SK-N-SH treated with all-trans-retinoic acid at 6 μM for 48 hours (cell line): ENCODE data around the gene RPS16.

Experiments used
- ATAC-seq: fragments of 200-7000 bp; cut with Tn5 transposase; 3 replicates; pipeline ENCODE4 v1.9.1; 2020; ENCODE audit warnings: mild to moderate bottlenecking, moderate library complexity
- ARNTL ChIP-seq: fragments of 450-650 bp; formaldehyde crosslinking; IDR thresholded peaks from 2 replicates; pipeline ENCODE4 v1.5.0; 2020; ENCODE audit warnings: low read depth, mild to moderate bottlenecking, moderate library complexity, borderline replicate concordance
- BACH2 ChIP-seq: fragments of 250-450 bp; sonication (Bioruptor Pico); IDR thresholded peaks from 2 replicates; pipeline ENCODE4 v1.9.0; 2021; ENCODE audit warnings: mild to moderate bottlenecking, borderline replicate concordance
- CREB5 ChIP-seq: fragments of 250-450 bp; sonication (Bioruptor Pico); IDR thresholded peaks from 2 replicates; pipeline ENCODE4 v1.5.1; 2020; ENCODE audit warnings: low read depth, mild to moderate bottlenecking, moderate library complexity
- CSDC2 ChIP-seq: fragments of 250-450 bp; sonication (Bioruptor Pico); IDR thresholded peaks from 2 replicates; pipeline ENCODE4 v1.5.0; 2020; ENCODE audit warnings: mild to moderate bottlenecking, moderate library complexity
- ESRRG ChIP-seq: fragments of 250-450 bp; sonication (Bioruptor Pico); IDR thresholded peaks from 2 replicates; pipeline ENCODE4 v1.6.1; 2021; ENCODE audit warnings: mild to moderate bottlenecking
- GLIS3 ChIP-seq: fragments of 250-450 bp; sonication (Bioruptor Pico); IDR thresholded peaks from 2 replicates; pipeline ENCODE4 v1.5.0; 2020; ENCODE audit warnings: mild to moderate bottlenecking, moderate library complexity
- ISL1 ChIP-seq: fragments of 250-450 bp; sonication (Bioruptor Pico); IDR thresholded peaks from 2 replicates; pipeline ENCODE4 v2.1.2; 2022; ENCODE audit warnings: mild to moderate bottlenecking, moderate library complexity
- OSR1 ChIP-seq: fragments of 250-450 bp; sonication (Bioruptor Pico); IDR thresholded peaks from 2 replicates; pipeline ENCODE4 v1.8.0; 2022; ENCODE audit warnings: moderate library complexity, mild to moderate bottlenecking, inconsistent platforms
- PATZ1 ChIP-seq: fragments of 250-450 bp; sonication (Bioruptor Pico); IDR thresholded peaks from 2 replicates; pipeline ENCODE4 v1.8.0; 2020; ENCODE audit warnings: mild to moderate bottlenecking, moderate library complexity, borderline replicate concordance
- POU6F1 ChIP-seq: fragments of 250-450 bp; sonication (Bioruptor Pico); IDR thresholded peaks from 2 replicates; pipeline ENCODE4 v1.8.0; 2021; ENCODE audit warnings: low read depth, mild to moderate bottlenecking, moderate library complexity, borderline replicate concordance
- PPARA ChIP-seq: fragments of 250-450 bp; sonication (Bioruptor Pico); IDR thresholded peaks from 2 replicates; pipeline ENCODE4 v1.5.0; 2020; ENCODE audit warnings: mild to moderate bottlenecking, borderline replicate concordance
- RARB ChIP-seq: fragments of 250-450 bp; sonication (Bioruptor Pico); IDR thresholded peaks from 2 replicates; pipeline ENCODE4 v1.8.0; 2021; ENCODE audit warnings: mild to moderate bottlenecking, moderate library complexity
- SNAI2 ChIP-seq: fragments of 250-450 bp; sonication (Bioruptor Pico); IDR thresholded peaks from 2 replicates; pipeline ENCODE4 v1.5.0; 2020; ENCODE audit warnings: mild to moderate bottlenecking, moderate library complexity
- TCF4 ChIP-seq: fragments of 250-450 bp; sonication (Bioruptor Pico); IDR thresholded peaks from 2 replicates; pipeline ENCODE4 v1.8.0; 2021; ENCODE audit warnings: mild to moderate bottlenecking, moderate library complexity, borderline replicate concordance
- TOX ChIP-seq: fragments of 250-450 bp; sonication (Bioruptor Pico); IDR thresholded peaks from 2 replicates; pipeline ENCODE4 v1.8.0; 2021; ENCODE audit warnings: mild to moderate bottlenecking, moderate library complexity, borderline replicate concordance
- ZC3H10 ChIP-seq: fragments of 250-450 bp; sonication (Bioruptor Pico); IDR thresholded peaks from 2 replicates; pipeline ENCODE4 v1.5.1; 2021; ENCODE audit warnings: mild to moderate bottlenecking, moderate library complexity
- ZFP3 ChIP-seq: fragments of 250-450 bp; sonication (Bioruptor Pico); IDR thresholded peaks from 2 replicates; pipeline ENCODE4 v1.5.0; 2020; ENCODE audit warnings: mild to moderate bottlenecking, moderate library complexity
- ZFP30 ChIP-seq: fragments of 450-650 bp; formaldehyde crosslinking; IDR thresholded peaks from 2 replicates; pipeline ENCODE4 v1.5.0; 2022; ENCODE audit warnings: mild to moderate bottlenecking, moderate library complexity
- ZNF565 ChIP-seq: fragments of 450-650 bp; formaldehyde crosslinking; conservative IDR thresholded peaks from 2 replicates; pipeline ENCODE4 v1.5.0; 2020; ENCODE audit warnings: low read depth, mild to moderate bottlenecking, moderate library complexity
- ZNF8 ChIP-seq: fragments of 450-650 bp; formaldehyde crosslinking; IDR thresholded peaks from 2 replicates; pipeline ENCODE4 v1.5.0; 2020; ENCODE audit warnings: mild to moderate bottlenecking, moderate library complexity
- TF ChIP-seq, protein P1 (sequence below): fragments of 250-450 bp; sonication (Bioruptor Pico); IDR thresholded peaks from 2 replicates; pipeline ENCODE4 v1.5.1; 2021; ENCODE audit warnings: mild to moderate bottlenecking, moderate library complexity
- TF ChIP-seq, protein P2 (sequence below): fragments of 250-450 bp; sonication (Bioruptor Pico); IDR thresholded peaks from 2 replicates; pipeline ENCODE4 v1.5.0; 2020; ENCODE audit warnings: mild to moderate bottlenecking, moderate library complexity

RPS16 gene

DNA sequence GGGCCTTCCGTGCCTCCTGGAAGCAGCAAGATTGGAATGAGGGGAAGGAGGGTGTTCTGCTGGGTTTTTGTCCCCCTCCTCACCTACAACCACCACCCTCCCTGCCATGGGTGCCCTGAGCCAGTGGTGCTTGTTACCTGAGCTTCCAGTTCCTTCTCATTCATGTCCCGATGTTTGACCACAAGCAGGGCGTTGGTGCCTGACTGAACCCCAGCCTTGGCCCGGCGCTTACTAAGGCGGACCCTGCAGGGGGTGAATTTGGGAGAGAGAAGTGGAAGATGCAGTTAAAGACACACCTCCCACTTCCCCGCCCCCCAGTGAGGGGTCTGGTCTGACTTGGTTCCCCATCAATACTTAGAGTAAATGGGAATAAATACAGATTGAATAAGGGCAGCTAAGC, 49.2 kb downstream of the RPS16 start:
- TF ChIP-seq GLIS3 (CRISPR knock-in tag), result no peak
- TF ChIP-seq ZNF565 (CRISPR knock-in tag), result no peak
- TF ChIP-seq PATZ1 (CRISPR knock-in tag), result no peak
- no peak for TF ChIP-seq ZFP30 (CRISPR knock-in tag)
- TF ChIP-seq RARB (CRISPR knock-in tag), result no peak
- no peak for TF ChIP-seq ISL1 (CRISPR knock-in tag)
- no peak for TF ChIP-seq ZC3H10 (CRISPR knock-in tag)
- no peak for TF ChIP-seq ARNTL (CRISPR knock-in tag)
- TF ChIP-seq CSDC2 (CRISPR knock-in tag), result no peak
- TF ChIP-seq ZNF8 (CRISPR knock-in tag), result no peak
- TF ChIP-seq BACH2, result no peak
- TF ChIP-seq CREB5 (CRISPR knock-in tag), result no peak
- no peak for TF ChIP-seq PPARA (CRISPR knock-in tag)
- TF ChIP-seq, protein P1, sequence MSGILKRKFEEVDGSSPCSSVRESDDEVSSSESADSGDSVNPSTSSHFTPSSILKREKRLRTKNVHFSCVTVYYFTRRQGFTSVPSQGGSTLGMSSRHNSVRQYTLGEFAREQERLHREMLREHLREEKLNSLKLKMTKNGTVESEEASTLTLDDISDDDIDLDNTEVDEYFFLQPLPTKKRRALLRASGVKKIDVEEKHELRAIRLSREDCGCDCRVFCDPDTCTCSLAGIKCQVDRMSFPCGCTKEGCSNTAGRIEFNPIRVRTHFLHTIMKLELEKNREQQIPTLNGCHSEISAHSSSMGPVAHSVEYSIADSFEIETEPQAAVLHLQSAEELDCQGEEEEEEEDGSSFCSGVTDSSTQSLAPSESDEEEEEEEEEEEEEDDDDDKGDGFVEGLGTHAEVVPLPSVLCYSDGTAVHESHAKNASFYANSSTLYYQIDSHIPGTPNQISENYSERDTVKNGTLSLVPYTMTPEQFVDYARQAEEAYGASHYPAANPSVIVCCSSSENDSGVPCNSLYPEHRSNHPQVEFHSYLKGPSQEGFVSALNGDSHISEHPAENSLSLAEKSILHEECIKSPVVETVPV (CRISPR knock-in tag), result no peak
- no peak for TF ChIP-seq POU6F1 (CRISPR knock-in tag)
- no peak for TF ChIP-seq OSR1 (CRISPR knock-in tag)
- TF ChIP-seq ZFP3 (CRISPR knock-in tag), result no peak
- TF ChIP-seq TCF4 (CRISPR knock-in tag), result no peak
- TF ChIP-seq ESRRG, result no peak
- TF ChIP-seq, protein P2, sequence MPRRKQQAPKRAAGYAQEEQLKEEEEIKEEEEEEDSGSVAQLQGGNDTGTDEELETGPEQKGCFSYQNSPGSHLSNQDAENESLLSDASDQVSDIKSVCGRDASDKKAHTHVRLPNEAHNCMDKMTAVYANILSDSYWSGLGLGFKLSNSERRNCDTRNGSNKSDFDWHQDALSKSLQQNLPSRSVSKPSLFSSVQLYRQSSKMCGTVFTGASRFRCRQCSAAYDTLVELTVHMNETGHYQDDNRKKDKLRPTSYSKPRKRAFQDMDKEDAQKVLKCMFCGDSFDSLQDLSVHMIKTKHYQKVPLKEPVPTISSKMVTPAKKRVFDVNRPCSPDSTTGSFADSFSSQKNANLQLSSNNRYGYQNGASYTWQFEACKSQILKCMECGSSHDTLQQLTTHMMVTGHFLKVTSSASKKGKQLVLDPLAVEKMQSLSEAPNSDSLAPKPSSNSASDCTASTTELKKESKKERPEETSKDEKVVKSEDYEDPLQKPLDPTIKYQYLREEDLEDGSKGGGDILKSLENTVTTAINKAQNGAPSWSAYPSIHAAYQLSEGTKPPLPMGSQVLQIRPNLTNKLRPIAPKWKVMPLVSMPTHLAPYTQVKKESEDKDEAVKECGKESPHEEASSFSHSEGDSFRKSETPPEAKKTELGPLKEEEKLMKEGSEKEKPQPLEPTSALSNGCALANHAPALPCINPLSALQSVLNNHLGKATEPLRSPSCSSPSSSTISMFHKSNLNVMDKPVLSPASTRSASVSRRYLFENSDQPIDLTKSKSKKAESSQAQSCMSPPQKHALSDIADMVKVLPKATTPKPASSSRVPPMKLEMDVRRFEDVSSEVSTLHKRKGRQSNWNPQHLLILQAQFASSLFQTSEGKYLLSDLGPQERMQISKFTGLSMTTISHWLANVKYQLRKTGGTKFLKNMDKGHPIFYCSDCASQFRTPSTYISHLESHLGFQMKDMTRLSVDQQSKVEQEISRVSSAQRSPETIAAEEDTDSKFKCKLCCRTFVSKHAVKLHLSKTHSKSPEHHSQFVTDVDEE, result no peak
- ATAC-seq, result no peak

GRCh38 chr19:39385629-39386411, 49.9 kb downstream of the RPS16 start:
- ATAC-seq, result no peak
- no peak for TF ChIP-seq TOX (CRISPR knock-in tag)
- TF ChIP-seq PPARA (CRISPR knock-in tag), result no peak
- TF ChIP-seq POU6F1 (CRISPR knock-in tag), result no peak
- TF ChIP-seq, protein P1 (CRISPR knock-in tag), result no peak
- no peak for TF ChIP-seq ESRRG
- no peak for TF ChIP-seq OSR1 (CRISPR knock-in tag)
- TF ChIP-seq SNAI2, result no peak
- TF ChIP-seq ZFP30 (CRISPR knock-in tag), result no peak
- TF ChIP-seq TCF4 (CRISPR knock-in tag), result no peak
- TF ChIP-seq PATZ1 (CRISPR knock-in tag), result no peak
